Measurements from ENCODE around the gene RAD51B.
"Not testable (repeated sequence)": the region's sequence is repeated elsewhere in the genome, so short reads cannot be mapped to it uniquely, and the experiment has no call there.

Gene RAD51B

GRCh38 chr14:68686724-68687123 lies 867.1 kb downstream of the RAD51B start:
- no peak for DNase-seq

- no peak for DNase-seq
Measured at GRCh38 chr14:68687746-68688145, 868.2 kb downstream of the RAD51B start.

- DNase-seq: no peak
Measured at GRCh38 chr14:68688872-68689371, 869.3 kb downstream of the RAD51B start.

- DNase-seq: no peak
Measured at GRCh38 chr14:68689511-68689910, 869.9 kb downstream of the RAD51B start.

- DNase-seq: no peak
Measured at GRCh38 chr14:68690089-68690958, 870.7 kb downstream of the RAD51B start.

GRCh38 chr14:68691031-68691791 lies 871.6 kb downstream of the RAD51B start:
- no peak for DNase-seq

GRCh38 chr14:68691792-68692118 lies 872.2 kb downstream of the RAD51B start:
- DNase-seq: no peak

- no peak for DNase-seq
Measured at GRCh38 chr14:68692216-68692615, 872.6 kb downstream of the RAD51B start.

GRCh38 chr14:68692916-68693771 lies 873.6 kb downstream of the RAD51B start:
- no peak for DNase-seq

GRCh38 chr14:68693926-68694325 lies 874.3 kb downstream of the RAD51B start:
- no peak for DNase-seq

GRCh38 chr14:68694516-68695235 lies 875.1 kb downstream of the RAD51B start:
- DNase-seq: no peak

GRCh38 chr14:68695326-68695768 lies 875.8 kb downstream of the RAD51B start:
- peak; percentile 55 for DNase-seq

GRCh38 chr14:68695856-68696255 lies 876.3 kb downstream of the RAD51B start:
- DNase-seq: no peak

- no peak for DNase-seq
Measured at GRCh38 chr14:68696266-68696665, 876.7 kb downstream of the RAD51B start.

GRCh38 chr14:68696721-68697495 lies 877.3 kb downstream of the RAD51B start:
- no peak for DNase-seq

- DNase-seq: not testable (repeated sequence)
Measured at GRCh38 chr14:68698773-68699172, 879.2 kb downstream of the RAD51B start.

- no peak for DNase-seq
Measured at GRCh38 chr14:68701001-68701741, 881.6 kb downstream of the RAD51B start.

GRCh38 chr14:68702135-68702534 lies 882.6 kb downstream of the RAD51B start:
- no peak for DNase-seq

- no peak for DNase-seq
Measured at GRCh38 chr14:68702578-68702977, 883.0 kb downstream of the RAD51B start.

- no peak for DNase-seq
Measured at GRCh38 chr14:68703093-68703492, 883.5 kb downstream of the RAD51B start.
